ENCODE measurements around the gene QRSL1. TPM values are rescaled to one million over a fixed set of nuclear protein-coding genes. Genes with fewer than 3 reads are reported as not detected.

QRSL1 gene
- total and polyA plus RNA-seq, 9 of the 15 experiments (the other 6 are each of a cell fraction or from before 2014, with no cell fraction given), result 14.6 to 31.5 (median 23.0) TPM

DNA sequence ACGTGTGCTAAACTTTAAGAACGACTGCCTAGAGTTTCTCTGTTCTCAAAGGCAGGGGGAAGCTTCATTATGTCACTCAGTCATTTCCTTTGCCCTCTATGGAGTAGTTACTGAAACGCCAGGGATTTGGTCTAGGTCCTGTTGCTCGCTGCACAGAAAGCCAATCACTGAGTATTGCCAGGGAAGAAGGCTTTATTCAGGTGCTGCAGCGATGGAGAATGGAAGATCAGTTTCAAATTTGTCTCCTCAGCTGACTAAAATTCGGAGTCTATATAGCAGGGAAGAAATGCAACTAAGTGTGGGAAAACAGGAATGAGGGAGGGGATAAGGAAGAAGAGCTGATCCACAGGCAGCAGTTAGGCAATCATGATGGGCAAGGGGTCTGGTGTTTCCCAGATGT lies 75.8 kb downstream of the QRSL1 start:
- Histone ChIP-seq H3K9me3 (replicated peaks; ENCODE audit: control insufficient read depth, insufficient read depth, low read depth, low read length) (no peaks in the 10 kb centered on the region; the same call in 1 of the 2 replicates), H2AFZ (ENCODE audit: low read depth, low read length) (no peak overlapping the region), H3K79me2 (ENCODE audit: control insufficient read depth, insufficient read depth, low read length) (no peaks in the 10 kb centered on the region), H3K4me3 (no peak overlapping the region), H3K9ac (ENCODE audit: insufficient read depth in 1 of 2, low read depth in 2 of 2, low read length in 2 of 2) (no peak overlapping the region), H3K4me2 (ENCODE audit: insufficient read depth, low read length) (no peak overlapping the region), H3K9me1 (ENCODE audit: control insufficient read depth, insufficient read depth, low read length) (no peaks in the 10 kb centered on the region), H3K27ac (ENCODE audit: extremely low read depth, low read depth, low read length) (no peak overlapping the region), H4K20me1 (replicated peaks; ENCODE audit: control insufficient read depth, insufficient read depth, low read length) (no peaks in the 10 kb centered on the region), H3K4me1 (replicated peaks in 1 of 2; ENCODE audit: control insufficient read depth in 2 of 2, insufficient read depth in 2 of 2, low read length in 2 of 2) (no peaks in the 10 kb centered on the region), H3K27me3 (ENCODE audit: control insufficient read depth in 2 of 2, insufficient read depth in 2 of 2, low read length in 2 of 2) (no peaks in the 10 kb centered on the region), H3K36me3 (ENCODE audit: control insufficient read depth, insufficient read depth, low read length) (no peaks in the 10 kb centered on the region)
- TF ChIP-seq CBX5 (IDR thresholded peaks at IDR 0.05; ENCODE audit: borderline replicate concordance, low read depth) (peak; percentile 64; the same call in 1 of the 2 replicates), GATAD2A (IDR thresholded peaks at IDR 0.05) (no peak), NFATC3 (IDR thresholded peaks at IDR 0.05) (no peak), MEIS2 (IDR thresholded peaks at IDR 0.05; ENCODE audit: partially characterized antibody) (no peak), ZNF140 (CRISPR knock-in tag; IDR thresholded peaks at IDR 0.05) (no peak), ZNF124 (CRISPR knock-in tag; IDR thresholded peaks at IDR 0.05) (peak; percentile 69; the same call in 1 of the 2 replicates)
- TF ChIP-seq, protein P1, sequence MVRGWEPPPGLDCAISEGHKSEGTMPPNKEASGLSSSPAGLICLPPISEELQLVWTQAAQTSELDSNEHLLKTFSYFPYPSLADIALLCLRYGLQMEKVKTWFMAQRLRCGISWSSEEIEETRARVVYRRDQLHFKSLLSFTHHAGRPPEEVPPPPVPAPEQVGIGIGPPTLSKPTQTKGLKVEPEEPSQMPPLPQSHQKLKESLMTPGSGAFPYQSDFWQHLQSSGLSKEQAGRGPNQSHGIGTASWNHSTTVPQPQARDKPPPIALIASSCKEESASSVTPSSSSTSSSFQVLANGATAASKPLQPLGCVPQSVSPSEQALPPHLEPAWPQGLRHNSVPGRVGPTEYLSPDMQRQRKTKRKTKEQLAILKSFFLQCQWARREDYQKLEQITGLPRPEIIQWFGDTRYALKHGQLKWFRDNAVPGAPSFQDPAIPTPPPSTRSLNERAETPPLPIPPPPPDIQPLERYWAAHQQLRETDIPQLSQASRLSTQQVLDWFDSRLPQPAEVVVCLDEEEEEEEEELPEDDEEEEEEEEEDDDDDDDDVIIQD (CRISPR knock-in tag; IDR thresholded peaks at IDR 0.05), result no peak
- TF ChIP-seq, protein P2, sequence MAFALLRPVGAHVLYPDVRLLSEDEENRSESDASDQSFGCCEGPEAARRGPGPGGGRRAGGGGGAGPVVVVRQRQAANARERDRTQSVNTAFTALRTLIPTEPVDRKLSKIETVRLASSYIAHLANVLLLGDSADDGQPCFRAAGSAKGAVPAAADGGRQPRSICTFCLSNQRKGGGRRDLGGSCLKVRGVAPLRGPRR (CRISPR knock-in tag; IDR thresholded peaks at IDR 0.05), result no peak
- ChIA-PET POLR2A (interaction anchor here (0.6 to 1.2 kb wide), 2 partner anchors 9 to 11 kb away, joined by 3 to 6 read pairs; no protein-coding TSS in a partner anchor), CTCF (ENCODE audit: low intra/inter-chr PET ratio) (no interaction called here)
- no TSS peak for BruUV-seq (replicated peaks)
- in situ Hi-C loops (cut with MboI) (no loop called here), intact Hi-C loops (cut with micrococcal nuclease) (no loop called here)
- DNase-seq (ENCODE audit: extremely low read depth in 1 of 4, low spot score in 3 of 4), result no peak
- FAIRE-seq, result no peak
- WGBS (ENCODE audit: insufficient coverage, low coverage, missing lambda C conversion rate), result 12% methylated on average over 6 of the region's 6 CpGs
- ATAC-seq, result no peak

All from K562 (cell line).